GM21390 (cell line): ENCODE results near the gene GRIK3.

Experiments used
- ATAC-seq: cut with Tn5 transposase; IDR thresholded peaks from one replicate; pipeline ENCODE4 v1.9.1; 2021; ENCODE audit not compliant: unreplicated experiment

GRIK3 gene

DNA sequence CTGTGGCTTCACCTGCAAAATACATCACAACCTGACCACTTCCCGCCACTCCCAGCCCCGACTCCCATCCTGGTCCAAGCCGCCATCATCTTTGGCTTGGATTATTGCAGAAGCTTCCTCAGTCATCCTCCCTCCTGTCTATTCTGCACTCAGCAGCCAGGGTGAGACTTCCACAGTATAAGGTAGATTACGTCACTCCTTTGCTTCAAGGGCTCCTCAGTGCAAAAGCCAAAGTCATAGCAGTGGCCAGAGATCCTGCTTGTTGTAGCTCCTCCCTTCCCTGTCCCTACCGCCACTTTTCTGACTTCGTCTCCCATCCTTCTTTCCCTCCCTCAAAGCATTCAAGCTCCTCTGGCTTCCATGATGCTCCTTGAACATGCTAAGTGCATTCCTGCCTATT is 152.8 kb downstream of the GRIK3 start:
- ATAC-seq, result no peak

DNA sequence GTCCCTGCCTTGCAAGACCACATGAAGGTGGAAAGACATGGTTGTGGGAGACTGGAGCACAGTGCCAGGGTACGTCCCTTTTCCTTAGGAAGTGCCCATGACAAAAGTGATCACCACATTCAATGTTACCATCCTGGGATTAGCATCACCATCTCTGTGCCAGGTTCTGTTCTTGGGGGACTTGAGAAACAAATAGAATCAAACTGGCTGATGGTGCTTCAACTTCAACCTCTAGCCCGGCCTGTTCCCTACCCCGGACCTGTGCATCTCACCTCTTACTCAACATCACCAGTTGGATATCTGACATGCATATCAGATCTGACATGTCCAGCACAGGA is 153.3 kb downstream of the GRIK3 start:
- ATAC-seq, result no peak

DNA sequence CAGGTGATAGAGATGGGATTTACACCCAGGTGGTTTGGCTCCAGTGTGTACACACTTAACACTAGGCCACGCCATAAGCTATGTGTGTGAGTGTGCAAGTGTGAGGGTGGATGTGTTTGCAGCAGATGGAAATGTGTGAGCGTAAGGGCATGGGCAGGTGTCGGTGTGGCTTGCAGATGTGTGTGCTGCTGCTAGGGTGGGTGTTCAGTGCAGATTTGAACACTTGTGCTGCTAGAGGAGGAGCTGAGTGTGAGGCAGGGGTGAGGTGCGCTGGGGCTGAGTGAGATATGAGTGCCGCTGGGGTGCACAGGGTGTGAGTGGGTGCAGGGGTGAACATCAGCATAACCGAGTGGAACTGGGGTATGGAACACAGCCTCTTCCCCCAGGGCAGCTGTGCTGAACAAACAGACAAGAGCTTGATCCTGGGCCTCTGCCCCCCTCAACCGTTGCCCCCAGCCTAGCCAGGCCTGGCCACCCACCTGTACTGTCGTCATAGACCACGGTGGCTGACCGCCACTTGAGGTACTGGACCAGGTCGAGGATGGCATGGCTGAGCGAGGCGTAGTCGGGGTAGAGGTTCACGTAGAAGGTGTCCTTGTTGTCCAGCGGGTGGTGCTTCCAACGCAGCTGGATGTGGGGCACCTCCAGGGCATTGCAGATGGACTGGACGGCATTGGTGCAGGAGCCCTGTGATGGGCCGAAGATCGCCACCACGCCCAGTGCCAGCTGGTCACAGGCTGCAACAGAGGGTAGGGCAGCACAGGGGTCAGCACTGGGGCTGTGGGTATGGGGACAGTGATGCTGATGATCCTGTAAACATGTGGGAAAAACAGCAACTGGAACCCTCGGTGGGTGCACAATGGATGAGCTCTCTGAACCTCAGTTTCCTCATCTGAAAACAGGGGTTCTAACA is 153.9 kb downstream of the GRIK3 start:
- ATAC-seq, result no peak

DNA sequence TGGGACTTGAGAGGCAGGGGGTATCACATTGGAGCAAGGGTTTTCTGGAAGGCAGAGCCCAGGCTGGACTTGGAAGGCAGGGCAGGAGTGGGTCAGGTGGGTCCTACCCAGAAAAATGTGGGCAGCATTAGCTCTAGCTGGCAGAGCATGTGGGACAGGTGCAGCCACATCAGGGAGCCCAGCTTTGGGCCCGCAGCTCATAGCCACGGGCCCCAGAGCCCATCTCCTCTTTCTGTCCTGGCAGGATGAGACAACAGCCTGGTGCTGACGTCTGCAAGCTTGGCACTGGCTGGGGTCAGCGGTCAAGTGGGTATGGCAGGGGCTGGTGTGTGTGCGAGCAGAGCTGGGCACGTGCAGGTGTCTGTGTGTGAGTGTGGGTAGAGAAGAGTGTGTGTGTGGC is 154.7 kb downstream of the GRIK3 start:
- ATAC-seq, result no peak

DNA sequence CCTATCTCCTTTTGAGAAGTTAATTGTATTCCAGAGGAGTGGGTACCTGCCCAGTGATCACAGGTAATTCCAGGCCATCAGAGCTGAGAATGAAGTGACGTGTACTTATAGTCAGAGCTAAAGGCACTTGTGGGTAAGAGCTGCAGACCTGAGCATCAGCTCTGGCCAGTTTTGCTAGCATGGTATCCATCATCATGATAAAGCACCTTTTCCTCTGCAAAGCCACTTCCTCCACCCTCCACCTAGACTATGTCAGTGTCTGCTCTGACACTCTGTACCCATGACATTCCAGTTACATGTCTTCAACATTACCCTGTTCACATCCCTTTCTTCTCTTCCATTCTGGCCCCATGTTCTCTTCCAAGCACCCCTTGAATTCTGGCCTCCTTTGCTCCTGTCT is 157.3 kb downstream of the GRIK3 start:
- ATAC-seq, result no peak

DNA sequence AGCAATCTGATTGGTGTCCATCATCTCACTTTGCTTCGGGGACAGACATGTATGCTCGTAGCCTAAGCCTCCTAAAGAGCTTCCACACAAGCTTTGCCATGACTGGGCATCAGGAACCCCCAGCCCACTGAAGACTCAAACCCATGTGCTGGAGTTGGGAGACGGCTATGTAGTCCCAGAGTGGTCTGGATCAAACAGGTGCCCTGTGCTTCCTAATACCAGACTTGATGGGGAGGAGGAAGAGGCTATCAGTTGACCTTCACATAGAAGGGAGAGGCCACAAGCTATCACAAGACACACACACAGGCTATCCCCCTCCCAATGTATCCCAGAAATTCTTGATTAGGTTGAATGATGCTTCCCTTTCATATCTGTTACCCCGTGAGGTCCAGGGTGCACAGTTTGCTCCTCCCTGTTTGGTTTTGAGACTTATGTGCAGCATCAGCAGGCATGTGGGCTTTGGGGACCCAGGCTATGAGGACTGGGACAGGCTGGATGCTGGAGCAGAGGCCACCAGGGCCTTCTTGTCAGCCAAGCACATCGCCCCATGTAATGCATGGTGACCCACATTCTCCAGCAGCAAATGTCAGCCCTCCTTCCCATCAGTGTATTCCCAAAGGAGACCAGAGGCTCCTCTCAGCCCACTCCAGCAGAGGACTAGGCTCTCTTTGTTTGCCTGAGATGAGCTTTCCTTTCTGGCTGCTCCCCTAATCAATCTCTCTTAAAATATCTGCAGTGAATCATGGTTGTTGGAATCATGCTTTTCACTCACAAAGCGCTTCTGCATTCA is 159.8 kb downstream of the GRIK3 start:
- no peak for ATAC-seq

DNA sequence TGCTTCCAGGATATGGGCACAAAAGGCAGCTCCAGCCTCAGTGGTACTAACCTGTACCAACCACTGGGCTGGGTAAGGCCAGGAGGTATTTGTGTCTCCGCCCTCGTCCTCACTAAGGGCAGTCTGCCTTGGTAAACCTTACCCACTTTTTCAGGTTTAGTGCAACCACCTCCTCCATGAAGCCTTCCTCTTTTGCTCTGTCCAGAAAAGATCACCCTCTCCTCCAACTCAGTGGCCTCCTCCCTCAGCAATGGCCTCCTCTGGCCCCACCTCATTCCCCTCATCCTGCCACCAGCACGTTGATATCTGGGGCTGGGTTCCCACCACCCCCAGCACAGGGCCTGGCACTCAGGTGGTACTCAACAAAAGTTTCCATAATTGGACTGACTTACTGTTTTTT is 161.5 kb downstream of the GRIK3 start:
- ATAC-seq, result no peak

DNA sequence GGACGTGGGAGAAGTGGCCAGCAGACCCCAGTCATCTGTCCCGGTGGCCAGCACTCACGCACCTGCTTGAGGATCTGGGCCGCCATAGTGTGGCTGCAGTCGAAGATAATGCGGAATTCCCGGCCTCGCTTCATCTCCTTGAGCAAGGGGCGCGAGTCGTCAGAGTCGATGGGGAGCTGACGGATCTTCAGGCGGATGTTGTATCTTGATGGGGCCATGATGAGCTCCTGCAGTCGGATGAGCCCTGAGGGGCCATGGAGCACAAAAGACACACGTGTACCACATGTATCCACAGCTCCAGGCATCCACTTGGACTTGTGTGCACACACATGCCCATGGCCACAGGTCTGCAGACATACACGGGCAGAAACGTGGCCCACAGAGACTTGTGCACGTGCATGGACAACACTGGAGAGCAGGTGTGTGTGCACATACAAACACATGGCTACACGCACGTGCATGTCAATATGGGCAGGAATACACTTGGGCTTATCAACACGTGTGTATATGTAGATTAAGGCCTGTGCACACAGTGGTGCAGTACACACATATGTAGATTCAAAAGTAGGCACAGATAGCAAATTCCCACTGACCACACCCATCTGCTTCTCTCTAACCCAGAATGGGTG is 162.1 kb downstream of the GRIK3 start:
- no peak for ATAC-seq

DNA sequence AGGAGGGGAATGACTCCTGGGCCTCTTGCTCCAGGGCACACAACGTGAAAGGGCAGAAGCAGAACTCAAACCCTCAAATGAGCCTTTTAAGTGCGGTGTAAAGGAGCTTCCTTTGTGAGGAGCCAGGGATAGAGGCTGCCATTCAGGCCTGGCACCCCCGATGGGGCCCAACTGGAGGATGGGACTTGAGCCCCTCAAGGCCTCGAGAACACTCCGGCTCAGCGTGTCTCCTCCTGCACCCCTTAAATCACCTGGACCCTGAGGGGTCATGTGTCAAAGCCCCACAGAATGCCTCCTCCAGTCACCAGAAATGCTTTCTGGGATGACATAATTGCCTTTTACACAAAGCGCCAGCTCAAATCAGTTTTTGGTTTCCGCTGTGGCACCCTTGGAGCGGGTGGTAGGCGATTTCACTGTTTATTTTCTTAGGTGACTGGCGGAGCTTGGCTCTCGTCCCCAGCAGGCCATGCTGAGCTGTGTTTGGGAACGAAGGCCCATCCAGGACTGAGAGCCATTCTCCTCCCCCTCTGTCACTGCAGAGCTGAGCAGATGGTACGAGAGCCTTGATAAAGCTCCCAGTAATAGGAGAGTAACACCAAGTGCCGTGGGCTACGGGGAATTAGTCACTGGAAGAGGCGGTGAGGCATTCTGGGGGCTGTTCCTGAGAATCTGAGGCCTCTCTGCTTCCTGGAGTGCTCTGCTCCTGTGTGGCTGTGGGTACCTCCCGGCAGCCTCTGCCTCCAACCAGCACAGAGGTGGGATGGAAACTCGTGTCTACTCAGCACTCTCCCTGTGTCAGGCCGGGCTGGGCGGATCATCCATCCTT is 163.0 kb downstream of the GRIK3 start:
- ATAC-seq, result no peak

DNA sequence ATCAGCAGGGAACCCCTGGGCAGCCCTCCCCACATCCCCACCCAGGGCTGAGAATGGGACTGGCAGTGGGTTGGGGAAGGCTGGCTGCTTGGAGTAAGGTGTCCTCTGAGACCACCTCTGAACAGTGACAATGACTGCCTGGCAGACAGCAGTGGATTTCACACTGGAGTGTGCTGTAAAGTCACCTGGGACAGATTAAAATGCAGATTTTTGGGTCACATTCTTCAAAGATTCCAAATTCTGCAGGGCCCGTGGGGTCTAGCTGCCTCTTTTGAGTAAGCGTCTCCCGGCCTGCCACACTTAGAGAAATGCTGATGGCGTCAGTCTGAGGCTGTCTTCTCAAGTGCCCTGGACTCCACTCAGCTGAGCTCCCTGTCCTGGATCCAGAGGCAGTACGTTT is 164.5 kb downstream of the GRIK3 start:
- ATAC-seq, result no peak

DNA sequence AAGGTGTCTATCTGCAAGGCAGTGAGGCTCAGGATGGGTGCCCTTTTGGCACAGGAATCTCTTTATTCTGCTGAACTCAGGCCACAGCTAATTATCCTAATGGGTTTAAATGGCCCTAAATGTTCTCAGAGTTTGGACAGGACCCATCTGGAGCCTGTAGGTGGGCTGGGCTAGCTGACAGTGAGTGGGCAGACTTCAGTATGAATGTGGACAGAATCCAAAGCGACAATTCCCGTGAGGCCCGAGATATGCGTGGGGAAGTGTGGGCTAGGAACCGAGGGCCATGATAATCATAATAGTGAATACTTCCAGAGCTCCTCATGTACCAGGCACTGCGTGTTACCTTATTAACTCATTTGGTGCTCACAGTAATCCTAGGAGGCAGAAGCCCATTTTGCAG is 165.3 kb downstream of the GRIK3 start:
- ATAC-seq, result no peak

DNA sequence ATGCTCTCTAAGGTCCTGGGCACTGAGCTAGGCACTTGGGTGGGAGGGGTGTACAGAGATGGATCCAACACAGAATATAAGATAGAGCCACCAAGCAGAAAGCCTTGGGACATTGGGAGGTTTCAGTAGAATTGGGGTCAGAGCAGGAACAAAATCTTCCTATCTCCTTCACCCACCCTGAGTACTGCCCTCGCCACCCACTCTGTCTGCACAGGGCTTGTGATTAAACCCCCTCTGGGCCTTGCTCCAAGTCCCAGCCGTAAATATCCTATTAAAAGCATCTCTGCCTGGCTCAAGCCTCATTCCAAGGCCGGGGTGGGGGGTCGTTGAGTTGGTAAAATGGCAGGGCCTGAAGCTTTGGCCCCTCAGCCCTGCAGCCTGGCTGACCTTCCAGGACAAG is 166.7 kb downstream of the GRIK3 start:
- ATAC-seq, result no peak

DNA sequence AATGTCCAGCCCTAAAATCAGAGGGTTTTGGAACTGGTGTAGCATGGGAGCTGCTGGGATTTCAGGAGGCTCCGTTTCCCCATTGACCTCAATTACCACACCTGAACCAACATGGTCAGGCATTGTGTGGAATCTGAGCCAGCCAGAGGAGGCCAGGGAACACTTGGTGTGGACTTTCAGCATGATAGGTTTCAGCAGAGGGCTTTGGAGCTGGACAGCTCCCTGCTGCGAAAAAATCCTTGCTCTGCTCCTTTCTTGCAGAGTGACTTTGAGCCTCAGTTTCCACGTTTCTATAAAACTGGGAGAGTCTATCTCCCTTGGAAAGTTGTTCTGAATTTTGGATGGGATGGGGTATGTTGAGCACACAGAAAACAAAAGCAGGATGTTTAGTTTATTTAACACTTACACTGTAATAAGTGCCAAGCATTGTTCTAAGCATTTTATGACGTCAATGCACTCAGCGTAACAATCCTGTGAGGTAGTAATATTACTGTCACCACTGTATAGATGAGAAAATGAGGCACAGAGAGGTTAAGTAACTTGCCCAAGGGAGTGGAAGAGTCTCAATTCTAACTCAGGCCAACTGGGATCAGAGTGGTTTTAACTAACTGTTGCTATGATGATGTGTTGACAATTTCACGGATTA is 168.0 kb downstream of the GRIK3 start:
- no peak for ATAC-seq

DNA sequence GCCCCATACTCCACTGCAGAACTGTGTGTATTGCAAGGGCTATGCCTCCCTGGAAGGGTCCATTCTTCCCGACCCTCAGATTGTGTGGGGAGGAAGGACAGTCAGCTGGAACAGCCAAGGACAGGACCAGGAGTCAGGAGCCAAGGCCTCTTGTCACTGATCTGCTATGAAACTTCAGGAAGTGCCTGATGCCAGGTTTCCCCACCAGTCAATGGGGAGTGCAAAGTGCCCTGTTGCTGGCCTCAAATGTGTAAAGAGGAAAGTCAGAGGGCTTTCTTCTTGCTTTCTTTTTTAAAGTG is 168.8 kb downstream of the GRIK3 start:
- no peak for ATAC-seq

DNA sequence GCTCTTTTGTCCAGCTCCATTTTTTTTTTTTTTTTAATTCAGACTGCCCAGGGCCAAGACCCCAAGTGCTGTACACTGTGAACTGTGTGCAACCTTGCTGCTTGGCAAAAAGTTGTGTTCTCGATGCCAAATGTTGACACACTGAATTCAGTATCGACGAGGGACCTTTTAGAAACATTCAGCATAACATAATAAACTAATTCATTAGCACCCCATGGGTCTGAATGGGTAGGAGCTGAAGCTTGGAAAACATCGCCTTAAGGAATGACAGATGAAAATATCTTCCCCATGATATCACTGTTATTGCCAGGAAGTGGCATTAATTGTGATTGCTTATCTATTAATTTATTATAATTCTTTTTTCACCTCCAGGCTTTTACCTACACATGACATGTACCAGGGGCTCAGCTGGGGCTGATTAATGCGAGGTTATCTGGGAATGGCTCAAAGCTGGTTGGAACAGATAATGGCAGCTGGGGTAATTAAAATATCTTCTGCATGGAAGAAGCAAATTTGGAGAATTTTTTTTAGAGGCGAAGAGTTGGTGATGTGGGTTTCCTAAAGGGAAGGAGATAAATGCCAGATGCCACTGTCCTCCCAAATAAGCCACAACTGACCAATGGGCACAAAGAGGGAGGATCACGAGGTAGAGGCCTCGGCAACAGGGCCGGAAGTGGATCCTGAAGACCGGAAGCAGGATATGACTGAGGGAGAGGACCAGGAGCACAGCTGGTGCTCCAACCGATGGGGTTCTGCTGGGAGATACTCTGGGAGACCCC is 169.3 kb downstream of the GRIK3 start:
- ATAC-seq, result no peak

DNA sequence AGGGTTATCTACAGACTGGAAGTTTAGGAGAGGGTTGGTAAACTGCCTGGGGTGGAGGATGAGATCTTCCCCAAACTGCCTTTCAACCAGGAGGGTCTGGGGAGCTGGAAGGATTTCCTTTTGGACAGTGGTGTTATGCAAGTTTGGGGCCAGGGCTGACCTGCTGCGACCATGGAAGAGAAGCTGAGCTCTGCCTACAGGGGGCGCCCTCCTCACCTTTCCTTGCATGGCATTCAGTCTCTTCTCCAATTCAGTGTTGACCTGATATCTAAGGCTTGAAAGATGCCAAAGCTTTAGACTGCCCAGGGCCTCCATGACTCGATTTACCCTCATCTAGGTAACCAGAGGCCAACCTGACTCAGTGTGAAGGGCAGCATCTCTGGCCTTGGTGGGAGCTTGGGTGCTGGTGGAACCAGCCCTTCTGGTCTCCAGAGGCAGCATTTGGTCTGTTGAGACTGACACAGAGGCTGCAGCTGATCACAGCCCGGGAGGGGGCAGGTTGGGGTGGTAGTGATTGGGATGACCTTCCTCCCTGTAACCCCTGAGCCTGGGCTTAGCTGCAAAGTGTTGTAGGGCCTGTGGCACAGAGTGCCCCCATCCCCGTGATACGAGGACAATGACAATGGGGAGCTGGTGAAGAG is 170.0 kb downstream of the GRIK3 start:
- ATAC-seq, result no peak

DNA sequence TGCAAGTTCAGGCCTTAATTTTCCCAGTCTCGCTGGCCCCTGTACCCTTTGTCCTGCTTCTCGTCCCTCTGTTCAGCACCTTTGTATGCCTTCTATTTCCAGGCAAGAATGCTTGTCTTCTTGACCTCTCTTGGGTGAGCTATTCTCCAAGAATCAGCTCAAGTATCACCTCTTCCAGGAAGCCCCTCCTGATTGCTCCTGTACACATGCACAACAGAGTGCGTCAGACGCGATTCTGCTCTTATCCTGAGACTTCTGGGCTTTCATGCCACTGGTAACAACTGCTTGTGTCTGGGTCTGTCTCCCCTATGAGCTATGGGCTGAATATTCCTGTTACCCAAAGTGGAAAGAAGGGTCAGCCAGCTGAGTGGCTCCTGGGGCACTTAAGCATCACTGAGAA is 170.8 kb downstream of the GRIK3 start:
- no peak for ATAC-seq

DNA sequence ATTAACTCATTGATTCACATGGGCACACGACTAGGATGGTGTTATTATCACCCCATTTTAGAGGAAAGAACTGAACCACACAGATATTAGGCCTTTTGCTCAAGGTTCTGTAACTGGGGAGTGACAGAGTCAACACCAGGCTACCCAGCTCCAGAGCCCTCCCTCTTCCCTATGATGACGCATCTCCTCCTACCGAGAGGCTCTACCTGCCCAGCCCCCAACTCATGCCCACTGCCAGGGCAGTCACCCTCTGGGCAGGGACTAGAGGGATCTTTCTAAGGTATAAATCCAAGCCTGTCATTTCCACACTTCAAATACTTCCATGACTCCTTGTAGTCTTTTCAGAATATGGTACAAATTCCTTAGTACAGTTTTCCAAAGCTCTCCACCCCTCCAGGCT is 171.3 kb downstream of the GRIK3 start:
- no peak for ATAC-seq

DNA sequence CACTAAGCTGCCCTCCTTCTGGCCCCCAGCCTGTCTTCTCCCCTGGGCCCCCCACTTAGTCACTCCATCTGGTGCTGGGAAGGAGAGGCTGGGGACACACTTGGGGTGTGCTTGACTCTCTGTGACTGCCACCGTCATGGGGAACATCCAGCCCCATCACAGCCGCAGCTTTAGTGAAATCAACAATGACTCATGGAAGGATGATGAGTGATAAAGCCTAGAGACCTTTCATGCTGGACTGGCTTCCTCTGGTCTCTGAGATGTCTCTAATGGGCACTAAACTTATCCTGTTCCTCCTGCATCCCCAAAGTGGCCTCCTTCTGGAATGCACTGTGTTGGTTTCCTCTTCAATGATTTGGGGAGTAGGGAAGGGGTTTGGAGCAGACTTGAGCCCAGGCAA is 172.9 kb downstream of the GRIK3 start:
- ATAC-seq, result no peak

DNA sequence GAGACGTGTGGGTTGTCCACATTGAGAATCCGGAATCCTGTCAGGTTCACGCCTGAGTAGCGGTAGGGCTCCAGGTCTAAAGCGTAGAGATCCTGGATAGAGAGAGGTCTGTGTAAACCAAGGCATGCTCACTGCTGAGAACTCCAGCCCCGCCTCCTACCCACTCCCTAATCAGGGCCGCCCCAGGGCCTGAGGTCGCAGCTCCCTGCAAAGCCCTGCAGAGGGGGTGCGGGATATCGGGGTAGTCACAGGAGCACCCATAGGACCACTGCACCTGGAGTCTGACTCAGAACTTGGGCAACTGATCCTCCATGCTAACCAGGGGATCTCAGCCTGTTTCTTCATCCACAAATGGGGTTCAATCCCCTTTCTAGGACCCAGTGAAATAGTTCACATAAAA is 174.4 kb downstream of the GRIK3 start:
- no peak for ATAC-seq
